ENCODE results near the gene BRI3BP.

- TF ChIP-seq CTCF (conservative IDR thresholded peaks at IDR 0.05) (no peak), ZFX (IDR thresholded peaks at IDR 0.05) (no peak)
These were observed 39.6 kb upstream of the BRI3BP start for GRCh38 chr12:124953689-124954405.
